Embryonic facial prominence (tissue), 1 donor: Measurements from ENCODE around the gene LRRC14B.

Experiments
- DNase-seq: peaks from one replicate; pipeline ENCODE4 v3.0.0-alpha.2; 2016; ENCODE audit errors: extremely low spot score

LRRC14B gene

DNA sequence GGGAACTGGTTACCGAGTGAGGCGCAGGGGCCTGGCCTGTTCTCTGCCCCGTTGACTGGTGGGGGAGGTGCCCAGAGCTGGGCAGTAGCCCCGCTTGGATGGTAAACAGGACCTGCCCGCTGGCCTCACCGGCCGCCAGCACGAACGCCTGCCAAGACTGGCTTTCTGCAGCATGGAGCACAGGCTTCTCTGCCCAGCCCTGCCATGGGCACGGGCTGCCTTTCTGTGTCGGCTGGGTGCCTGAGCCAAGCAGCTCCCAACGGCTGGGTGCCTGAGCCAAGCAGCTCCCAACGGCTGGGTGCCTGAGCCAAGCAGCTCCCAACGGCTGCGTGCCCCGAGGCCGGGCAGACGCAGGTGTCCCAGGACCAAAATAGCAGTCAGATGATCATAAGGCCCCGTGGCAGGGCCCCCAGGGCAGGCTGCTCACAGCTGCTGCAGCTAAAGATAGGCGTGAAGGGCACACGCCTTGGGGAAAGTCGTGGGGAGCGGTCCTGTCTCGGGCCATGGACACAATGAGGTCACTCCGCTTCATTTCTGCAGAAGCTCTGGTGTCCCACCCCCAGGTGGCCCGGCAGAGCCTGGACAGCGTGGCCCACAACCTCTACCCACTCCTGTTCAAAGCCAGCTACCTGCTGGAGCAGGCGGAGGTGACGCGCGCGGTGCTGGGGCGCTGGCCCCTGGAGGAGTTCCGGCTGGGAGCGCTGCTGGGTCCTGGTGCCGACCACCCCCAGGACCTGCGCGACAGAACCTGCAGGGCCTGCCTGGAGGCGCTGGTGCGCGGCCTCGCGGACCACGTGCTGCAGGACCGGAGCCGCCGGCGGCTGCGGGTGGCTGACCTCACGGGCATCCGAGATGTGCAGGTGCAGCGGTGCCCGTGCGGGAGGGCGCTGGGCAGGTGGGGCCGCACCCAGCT is at the start of gene LRRC14B:
LRRC14B (plus strand) TSS at position 460 of the 913 bp plus-strand sequence; CDS start at position 504, 44 bp downstream.
- DNase-seq, result no peak

DNA sequence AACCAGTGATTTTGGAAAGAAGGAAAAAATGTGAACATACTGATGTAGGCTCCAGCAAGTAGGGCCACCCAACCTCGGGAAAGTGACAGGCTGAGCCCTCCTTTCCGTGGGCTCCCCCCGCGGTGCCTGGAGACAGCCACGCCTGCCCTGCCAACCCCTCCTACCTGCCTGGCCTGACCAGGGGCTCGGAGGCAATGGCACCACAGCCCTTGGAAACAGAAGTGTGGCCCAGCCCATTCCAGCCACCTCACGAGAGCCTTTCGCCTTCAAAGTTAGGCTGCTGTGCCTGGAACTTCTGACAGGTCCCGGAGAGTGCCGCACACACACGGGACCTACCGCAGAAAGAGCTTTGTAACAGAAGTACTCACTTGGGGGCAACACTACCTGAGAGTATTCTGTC is 49.5 kb upstream of the LRRC14B start:
- DNase-seq, result no peak

DNA sequence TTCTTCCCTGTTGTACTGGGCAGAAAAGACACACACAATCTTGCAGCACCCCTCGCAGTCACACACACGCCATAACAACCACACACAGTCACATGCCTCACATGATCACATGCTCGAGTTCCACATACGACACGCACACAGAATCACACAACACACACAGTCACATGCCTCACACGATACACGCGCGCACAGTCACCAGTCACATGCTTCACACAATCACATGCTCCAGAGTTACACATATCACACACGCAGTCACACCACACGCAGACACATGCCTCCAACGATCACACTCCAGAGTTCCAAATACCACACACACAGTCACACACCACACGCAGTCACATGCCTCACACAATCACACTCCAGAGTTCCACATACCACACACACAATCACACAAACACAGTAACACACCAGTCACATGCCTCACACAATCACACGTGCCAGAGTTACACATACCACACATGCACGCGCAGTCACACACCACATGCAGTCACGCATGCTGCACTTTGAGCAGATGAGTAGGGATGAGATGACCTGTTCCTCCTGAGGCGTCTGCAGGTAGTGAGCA is 49.0 kb upstream of the LRRC14B start:
- no peak for DNase-seq

DNA sequence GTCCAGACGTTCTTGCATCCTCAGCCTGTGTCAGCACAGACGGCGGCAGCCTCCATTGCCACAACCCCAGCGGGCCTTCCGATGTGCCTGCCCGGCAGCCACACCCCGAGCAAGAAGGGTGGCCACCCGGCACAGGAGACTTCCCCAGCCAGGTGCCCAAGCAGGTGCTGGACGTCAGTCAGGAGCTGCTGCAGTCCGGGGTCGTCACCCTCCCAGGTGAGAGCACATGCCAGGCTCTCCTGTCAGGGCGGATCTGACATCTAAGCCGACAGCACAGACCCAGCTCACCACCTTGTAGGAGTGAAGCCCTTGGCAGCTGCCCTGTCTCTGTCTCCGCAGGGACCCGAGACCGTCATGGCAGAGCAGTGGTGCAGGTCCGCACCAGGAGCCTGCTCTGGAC is 48.3 kb upstream of the LRRC14B start:
- no peak for DNase-seq

DNA sequence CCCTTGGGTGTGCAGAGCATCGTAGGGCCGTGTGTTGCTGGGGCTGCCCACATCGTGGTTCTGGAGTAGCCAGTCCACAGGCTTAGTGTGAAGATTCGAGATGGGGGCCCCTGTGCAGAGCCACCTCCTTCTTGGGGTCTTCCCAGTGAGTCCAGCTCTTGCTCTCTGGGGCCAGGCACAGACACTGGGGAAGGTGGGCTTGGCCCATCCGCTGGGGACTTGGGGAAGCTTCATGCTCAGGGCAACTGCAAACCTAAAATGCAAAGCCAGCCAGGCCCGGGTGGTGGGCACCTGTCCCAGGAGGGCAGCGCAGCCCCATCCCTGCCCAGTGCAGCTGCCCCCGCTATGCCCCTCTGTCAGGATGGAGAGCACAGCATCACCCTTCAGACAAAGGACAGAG is 46.4 kb upstream of the LRRC14B start:
- no peak for DNase-seq

DNA sequence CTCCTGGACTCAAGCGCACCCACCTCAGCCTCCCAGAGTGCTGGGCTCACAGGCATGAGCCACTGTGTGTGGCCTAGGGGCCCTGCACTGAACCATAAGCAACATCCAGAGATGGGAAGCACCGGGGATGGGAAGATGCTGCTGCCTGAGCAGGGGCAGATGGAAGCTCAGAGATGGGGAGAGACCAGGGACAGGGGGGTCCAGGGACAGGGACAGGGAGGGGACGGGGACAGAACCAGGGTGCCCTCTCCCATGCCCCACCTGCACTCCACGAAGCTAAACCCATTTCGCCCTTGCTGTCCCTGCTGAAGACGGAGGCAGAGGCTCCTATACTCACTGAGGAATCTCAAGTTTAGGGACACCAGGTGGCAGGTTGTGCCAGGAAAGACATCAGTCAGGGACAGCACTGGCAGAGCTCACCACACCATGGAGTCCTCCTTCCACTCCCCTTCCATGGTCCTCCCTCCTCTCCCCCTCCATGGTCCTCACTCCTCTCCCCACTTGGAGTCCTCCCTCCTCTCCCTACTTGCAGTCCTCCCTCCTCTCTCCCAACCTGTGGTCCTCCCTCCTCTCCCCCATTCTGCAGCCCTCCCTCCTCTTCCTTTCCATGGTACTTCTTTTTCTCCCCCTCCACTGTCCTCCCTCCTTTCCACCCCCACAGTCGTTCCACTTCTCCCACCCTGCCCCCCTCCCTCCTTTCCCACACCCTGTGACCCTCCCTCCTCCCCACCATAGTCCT is 45.5 kb upstream of the LRRC14B start:
- no peak for DNase-seq

DNA sequence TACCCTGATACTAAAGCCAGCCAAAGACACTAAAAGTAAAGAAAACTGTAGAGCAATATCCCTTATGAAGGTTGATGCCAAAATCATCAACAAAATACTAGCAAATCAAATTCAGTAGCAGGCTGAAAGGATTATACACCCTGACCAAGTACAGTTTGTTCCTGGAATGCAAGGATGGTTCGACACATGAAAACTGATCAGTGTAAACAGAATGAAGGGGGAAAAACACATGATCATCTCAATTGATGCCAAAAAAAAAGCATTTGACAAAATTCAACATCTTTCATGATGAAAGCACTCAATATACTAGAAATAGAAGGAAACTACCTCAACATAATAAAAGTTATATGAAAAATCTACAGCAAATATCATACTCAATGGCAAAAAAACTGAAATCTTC is 43.5 kb upstream of the LRRC14B start:
- no peak for DNase-seq

DNA sequence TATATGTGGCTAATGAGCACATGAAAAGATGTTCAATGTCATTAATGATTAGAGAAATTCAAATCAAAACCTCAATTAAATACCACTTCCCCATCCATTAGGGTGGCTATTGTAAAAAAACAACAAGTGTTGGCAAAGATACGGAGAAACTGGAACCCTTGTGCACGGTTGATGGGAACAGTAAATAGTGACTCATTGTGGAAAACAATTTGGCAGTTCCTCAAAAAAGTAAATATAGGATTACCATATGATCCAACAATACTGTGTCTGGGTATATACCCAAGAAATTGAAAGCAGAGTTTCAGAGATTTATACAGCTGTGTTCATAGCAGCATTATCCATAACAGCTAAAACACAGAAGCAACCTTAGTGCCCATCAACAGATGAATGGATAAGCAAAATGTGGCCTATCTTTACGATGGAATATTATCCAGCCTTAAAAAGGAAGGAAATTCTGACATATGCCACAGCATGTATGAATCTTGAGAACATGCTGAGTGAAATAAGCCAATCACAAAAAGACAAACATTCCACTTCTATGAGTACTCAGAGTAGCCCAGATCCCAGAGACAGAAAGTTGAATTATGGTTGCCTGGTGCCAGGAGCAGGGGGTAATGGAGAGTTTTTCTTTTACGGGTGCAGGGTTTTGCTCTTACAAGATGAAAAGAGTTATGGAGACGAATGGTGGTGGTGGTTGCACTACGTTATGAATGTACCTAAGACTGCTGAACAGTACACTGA is 41.4 kb upstream of the LRRC14B start:
- no peak for DNase-seq

DNA sequence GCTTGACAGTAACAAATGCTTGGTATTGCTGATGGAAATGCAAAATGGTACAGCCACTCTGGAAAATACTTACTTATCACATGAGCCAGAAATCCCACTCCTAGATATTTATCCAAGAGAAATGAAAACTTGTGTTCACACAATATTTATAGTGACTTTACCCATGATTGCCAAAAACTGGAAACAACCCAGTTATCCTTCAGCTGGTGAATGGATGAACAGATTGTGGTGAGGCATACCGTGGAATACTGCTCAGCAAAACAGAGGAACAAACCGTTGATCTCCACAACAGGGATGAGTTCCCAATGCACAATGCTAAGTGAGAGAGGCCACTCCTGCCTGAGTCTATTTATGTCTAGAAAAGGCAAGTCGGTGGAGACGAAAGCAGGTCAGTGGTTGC is 40.5 kb upstream of the LRRC14B start:
- DNase-seq, result no peak

DNA sequence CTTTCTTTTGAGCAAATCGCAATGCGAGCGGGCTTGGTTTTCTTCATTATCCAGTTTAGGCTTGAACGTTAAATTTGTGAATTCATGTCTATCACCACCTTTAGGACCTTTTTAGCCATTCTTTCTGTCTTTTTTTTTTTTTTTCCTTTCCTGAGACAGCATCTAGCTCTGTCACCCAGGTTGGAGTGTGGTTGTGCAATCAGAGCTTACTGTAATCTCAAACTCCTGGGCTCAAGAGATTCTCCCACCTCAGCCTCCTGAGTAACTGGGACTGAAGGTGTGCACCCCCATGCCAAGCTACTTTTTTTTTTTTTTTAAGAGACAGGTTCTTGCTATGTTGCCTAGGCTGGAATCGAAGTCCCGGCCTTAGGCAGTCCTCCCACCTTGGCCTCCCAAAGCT is 39.2 kb upstream of the LRRC14B start:
- no peak for DNase-seq

DNA sequence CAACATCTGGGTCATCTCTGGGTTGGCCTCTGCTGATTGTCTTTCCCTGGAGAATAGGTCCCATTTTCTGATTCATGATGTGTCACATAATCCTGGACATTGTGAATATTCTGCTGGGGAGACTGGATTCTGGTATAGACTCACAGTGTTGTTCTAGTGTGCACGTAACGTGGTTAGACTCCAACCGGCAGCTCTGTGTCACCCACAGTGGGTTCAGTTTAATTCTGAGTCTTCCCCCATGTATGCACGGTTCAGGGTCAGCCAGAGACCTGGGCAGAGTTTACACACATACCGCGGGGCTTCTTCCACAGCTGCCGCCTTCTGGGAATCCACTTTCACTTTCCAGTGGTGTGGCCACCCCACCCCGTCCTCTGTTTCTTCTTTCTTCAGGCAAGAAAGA is 38.0 kb upstream of the LRRC14B start:
- DNase-seq, result no peak

DNA sequence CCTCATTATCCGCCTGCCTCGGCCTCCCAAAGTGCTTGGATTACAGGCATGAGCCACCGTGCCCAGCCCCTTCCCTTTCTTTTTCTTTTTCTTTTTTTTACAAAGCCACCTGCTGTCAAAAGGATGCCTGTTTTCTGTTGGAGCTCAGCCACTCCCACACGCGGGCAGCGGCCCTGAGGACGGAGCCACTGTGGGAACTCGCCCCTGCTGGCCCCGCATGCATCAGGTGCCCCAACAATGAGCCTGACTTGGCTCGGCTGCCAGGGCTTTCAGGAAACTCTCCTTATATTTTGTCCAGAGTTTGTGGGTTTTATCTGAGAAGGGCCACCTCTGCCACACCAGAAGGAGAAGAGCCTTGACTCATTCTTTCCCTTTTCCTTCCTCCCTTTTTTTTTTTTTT is 37.1 kb upstream of the LRRC14B start:
- no peak for DNase-seq

DNA sequence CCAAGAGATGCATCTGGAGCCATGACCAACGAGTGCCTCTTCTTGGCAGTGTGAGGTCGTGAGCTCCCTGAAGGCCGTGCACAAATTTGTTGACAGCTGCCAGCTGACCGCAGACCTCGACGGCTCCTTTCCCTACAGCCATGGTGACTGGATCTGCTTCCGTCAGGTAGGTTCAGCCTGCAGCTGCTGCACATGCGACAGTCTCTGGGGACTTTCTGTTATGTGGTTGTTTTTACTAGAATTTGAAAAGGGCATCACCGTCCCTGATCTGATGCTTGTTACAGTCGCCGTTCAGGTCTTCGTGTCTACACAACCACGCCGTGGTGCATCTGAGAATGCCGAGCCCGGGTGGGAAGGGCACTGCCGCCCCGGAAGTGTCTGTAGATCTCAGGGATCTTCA is 36.5 kb upstream of the LRRC14B start:
- DNase-seq, result no peak

DNA sequence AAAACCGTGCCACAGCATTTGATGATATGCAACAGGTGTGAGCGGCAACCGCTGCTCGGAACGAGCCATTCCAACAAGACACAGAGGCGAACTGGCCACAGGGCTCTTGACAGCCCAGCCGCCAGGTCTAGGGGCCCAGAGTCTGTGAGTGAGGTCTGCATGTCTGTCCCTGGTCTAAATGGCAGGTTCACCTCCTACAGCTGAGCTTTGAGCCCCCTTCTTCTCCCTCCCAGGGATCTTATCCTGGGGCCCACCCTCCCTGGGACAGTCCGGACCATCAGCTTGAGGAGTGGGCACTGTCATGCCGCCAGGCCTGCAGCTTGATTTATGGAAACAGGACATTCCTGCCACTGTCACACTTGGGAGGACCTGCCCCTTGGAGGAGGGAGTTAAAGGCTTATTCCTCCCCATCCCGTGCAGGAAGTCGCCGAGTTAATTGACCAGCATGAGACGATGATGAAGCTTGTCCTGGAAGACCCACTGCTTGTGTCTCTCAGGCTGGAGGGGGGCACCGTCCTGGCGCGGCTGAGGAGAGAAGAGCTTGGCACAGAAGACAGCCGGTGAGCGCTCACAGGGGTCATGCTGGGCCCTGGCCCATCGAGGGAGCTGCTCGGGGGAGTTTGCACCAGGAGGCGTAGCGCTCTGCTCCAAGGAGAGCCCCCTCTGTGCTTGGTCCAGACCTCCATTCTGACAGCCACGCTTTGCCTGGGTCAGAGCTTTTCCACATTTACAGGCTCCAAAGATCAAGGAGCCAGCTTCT is 35.5 kb upstream of the LRRC14B start:
- no peak for DNase-seq

DNA sequence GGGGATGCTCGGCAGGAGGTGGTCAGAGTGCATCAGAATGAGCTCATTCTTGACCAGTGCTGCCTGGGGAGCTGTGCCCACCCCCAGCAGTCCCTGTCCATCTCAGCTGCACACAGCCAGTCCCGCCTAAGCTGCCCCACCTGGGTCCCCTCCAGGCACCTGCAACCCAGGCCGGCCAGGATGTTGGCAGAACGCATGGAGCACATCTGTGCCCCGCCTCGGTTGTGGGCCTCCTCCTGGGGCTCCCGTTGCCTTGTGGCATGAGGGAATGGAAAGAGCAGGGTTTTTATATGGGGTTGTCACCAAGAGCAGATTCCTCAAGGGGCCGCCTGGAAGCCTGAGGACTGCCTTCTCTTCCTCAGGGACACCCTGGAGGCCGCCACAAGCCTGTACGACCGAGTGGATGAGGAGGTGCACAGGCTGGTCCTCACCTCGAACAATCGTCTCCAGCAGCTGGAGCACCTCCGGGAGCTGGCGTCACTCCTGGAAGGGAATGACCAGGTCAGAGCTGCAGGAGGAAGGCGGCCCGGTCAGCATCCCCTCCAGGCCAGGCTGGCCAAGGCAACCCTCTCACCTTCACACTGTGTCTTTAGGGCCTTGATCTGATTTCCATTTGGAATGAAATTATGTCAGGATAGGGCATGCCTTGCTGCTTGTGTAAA is 34.8 kb upstream of the LRRC14B start:
- no peak for DNase-seq

DNA sequence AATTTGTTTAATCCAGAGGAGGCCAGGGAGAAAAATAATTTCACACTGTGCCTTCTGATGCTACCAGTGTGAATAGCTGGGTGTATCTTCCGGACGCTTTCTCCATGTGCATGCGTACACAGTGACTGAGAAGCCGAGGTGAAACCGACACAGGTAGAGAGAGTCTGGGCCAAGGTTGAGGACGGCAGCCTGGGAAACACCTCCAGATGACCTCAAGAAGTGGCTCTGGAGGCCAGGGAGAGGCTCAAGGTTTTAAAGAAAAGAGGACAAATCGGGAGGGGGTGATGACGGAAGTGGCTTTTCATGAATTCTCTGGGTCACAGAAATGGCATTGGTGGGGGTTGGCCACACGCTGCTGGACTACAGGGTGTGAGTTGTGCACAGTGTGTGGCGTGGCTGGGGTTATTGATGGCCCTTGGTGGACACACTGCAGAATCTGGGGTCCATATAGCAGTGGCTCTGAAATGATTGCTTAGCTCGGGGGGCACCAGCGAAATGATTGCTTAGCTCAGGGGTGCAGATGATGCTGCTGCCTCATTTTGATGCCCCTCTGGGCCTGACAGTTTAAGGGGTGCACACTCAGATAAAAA is 34.1 kb upstream of the LRRC14B start:
- DNase-seq, result no peak

DNA sequence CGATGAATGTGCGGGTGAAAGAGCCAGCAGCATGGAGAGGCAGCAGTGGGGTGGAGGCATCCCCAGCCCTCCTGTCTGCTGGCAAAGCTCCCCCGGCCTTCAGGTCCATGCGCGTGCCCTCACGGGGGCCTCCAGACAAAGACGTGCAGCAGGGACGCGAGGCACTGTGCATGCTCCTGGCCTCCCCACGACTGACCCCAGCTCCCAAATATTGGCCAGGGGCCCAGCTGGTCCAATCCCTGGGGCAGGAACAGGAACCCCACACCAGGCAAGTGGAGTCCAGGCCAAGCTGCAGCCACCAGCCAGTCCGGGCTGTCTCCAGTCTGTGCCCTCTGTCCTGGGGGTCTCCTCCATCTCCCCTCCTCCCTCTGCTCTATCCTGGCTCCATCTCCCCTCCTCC is 33.5 kb upstream of the LRRC14B start:
- no peak for DNase-seq

DNA sequence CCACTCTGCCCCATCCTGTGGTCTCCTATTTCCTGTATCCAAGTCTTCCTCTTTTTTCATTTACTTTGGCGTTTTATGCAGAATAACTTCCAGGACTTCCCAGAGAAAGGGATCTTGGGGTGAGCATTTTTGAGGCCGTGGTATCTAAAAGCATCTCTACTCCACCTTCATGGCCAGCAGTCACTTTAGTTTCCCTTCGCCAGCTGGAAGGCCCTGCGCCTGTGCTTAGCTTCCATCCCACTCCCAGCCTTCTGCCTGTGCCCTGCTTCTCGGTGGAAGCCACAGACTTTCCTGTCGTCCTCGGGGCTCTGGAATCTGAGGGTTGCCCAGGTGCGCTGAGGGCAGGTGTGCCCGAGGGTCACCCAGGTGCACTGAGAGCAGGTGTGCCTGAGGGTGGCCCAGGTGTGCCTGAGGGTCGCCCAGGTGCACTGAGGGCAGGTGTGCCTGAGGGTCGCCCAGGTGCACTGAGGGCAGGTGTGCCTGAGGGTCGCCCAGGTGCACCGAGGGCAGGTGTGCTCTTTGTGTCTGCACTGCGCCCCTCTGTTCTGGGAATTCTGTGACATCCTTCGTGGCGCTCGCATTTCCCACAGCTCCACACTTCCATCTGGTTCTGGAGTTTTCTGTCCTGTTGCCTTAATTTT is 32.4 kb upstream of the LRRC14B start:
- no peak for DNase-seq

DNA sequence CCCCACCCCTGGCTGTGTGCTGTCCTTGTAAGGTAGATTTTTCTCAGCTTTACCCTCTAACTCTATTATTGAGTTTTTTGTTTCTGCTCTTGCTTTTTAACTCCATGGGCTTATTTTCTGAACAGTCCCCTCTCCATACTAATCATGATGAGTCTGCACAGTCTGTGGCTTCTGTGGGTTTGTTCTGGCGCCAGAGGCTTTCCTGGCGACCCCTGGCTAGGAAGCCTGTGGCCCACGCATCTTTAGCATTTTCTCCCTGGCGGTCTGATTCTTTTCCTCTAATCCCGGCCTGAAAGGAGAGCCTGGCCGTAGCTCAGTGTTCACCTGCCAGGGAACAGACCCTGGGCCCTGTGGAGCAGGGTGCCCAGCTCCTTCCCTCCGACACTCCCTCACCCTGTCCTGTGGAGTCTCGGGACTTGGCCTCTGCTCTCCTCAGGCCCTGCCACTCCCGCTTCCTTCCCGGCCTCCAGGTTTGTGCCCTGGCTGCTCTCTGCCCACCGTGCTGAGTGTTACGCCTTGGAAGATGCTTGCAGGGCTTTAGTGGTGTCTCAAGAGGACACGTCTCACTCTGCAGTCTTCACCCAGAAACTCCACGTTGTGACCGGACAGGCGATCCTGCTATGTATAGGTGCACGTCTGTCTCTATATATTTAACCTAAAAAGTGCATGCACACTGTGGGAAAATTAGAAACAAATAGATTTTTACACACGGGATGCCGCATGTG is 31.7 kb upstream of the LRRC14B start:
- DNase-seq, result no peak
